Neural cell (in vitro differentiated cells): ENCODE results near the gene TMEM94.

ENCODE experiments used
- EP300 ChIP-seq: fragments of 450-650 bp; conservative IDR thresholded peaks from 2 replicates; pipeline ENCODE4 v1.6.1; 2014; ENCODE audit warnings: antibody characterized with exemption, mild to moderate bottlenecking, moderate library complexity; ENCODE audit not compliant: poor library complexity, severe bottlenecking
- EZH2 ChIP-seq: fragments of 200-600, 300-800 bp; shearing (Covaris generic), sonication (generic); IDR thresholded peaks from 2 replicates; pipeline ENCODE4 v1.6.1; 2014; ENCODE audit warnings: antibody characterized with exemption, low read length, borderline replicate concordance, mild to moderate bottlenecking; ENCODE audit not compliant: insufficient read depth, poor library complexity, severe bottlenecking
- POLR2AphosphoS5 ChIP-seq: IDR thresholded peaks from 2 replicates; pipeline ENCODE4 v1.6.1; 2012
- SMC3 ChIP-seq: fragments of 450-650 bp; conservative IDR thresholded peaks from 2 replicates; pipeline ENCODE4 v1.6.1; 2014; ENCODE audit warnings: antibody characterized with exemption, mild to moderate bottlenecking, moderate library complexity; ENCODE audit not compliant: poor library complexity
- TAF1 ChIP-seq: IDR thresholded peaks from 2 replicates; pipeline ENCODE4 v1.6.1; 2012; ENCODE audit warnings: low read depth
- TF ChIP-seq, protein P1 (sequence below): fragments of 450-650 bp; IDR thresholded peaks from 2 replicates; pipeline ENCODE4 v1.5.1; 2014; ENCODE audit warnings: antibody characterized with exemption, mild to moderate bottlenecking, moderate library complexity; ENCODE audit not compliant: poor library complexity, severe bottlenecking
- TF ChIP-seq, protein P2 (sequence below): IDR thresholded peaks from 2 replicates; pipeline ENCODE4 v1.6.1; 2012; ENCODE audit warnings: borderline replicate concordance

DNA sequence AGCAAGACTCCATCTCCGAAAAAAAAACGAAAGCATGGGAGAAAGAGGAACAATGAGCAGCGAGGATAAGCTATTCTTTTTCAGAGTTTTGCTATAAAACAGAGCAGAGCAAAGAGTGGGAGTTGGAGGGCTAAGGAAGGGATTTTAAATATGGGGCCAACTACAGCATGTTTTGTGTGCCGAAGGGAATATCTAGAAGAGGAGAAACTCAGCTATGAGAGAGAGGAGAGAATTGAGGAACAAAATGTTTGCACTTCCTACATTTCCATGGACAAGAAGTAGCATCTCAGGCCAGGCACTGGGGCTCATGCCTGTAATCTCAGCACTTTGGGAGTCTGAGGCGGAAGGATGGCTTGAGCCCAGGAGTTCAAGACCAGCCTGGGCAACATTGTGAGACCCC lies 37.9 kb upstream of the TMEM94 start:
- TF ChIP-seq SMC3 (no peak), EP300 (no peak), EZH2 (no peak), POLR2AphosphoS5 (no peak), TAF1 (no peak)
- TF ChIP-seq, protein P1, sequence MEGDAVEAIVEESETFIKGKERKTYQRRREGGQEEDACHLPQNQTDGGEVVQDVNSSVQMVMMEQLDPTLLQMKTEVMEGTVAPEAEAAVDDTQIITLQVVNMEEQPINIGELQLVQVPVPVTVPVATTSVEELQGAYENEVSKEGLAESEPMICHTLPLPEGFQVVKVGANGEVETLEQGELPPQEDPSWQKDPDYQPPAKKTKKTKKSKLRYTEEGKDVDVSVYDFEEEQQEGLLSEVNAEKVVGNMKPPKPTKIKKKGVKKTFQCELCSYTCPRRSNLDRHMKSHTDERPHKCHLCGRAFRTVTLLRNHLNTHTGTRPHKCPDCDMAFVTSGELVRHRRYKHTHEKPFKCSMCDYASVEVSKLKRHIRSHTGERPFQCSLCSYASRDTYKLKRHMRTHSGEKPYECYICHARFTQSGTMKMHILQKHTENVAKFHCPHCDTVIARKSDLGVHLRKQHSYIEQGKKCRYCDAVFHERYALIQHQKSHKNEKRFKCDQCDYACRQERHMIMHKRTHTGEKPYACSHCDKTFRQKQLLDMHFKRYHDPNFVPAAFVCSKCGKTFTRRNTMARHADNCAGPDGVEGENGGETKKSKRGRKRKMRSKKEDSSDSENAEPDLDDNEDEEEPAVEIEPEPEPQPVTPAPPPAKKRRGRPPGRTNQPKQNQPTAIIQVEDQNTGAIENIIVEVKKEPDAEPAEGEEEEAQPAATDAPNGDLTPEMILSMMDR, result no peak
- TF ChIP-seq, protein P2, sequence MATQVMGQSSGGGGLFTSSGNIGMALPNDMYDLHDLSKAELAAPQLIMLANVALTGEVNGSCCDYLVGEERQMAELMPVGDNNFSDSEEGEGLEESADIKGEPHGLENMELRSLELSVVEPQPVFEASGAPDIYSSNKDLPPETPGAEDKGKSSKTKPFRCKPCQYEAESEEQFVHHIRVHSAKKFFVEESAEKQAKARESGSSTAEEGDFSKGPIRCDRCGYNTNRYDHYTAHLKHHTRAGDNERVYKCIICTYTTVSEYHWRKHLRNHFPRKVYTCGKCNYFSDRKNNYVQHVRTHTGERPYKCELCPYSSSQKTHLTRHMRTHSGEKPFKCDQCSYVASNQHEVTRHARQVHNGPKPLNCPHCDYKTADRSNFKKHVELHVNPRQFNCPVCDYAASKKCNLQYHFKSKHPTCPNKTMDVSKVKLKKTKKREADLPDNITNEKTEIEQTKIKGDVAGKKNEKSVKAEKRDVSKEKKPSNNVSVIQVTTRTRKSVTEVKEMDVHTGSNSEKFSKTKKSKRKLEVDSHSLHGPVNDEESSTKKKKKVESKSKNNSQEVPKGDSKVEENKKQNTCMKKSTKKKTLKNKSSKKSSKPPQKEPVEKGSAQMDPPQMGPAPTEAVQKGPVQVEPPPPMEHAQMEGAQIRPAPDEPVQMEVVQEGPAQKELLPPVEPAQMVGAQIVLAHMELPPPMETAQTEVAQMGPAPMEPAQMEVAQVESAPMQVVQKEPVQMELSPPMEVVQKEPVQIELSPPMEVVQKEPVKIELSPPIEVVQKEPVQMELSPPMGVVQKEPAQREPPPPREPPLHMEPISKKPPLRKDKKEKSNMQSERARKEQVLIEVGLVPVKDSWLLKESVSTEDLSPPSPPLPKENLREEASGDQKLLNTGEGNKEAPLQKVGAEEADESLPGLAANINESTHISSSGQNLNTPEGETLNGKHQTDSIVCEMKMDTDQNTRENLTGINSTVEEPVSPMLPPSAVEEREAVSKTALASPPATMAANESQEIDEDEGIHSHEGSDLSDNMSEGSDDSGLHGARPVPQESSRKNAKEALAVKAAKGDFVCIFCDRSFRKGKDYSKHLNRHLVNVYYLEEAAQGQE, result no peak
